ENCODE results near the gene BRCC3. TPM values are rescaled to one million over a fixed set of nuclear protein-coding genes. Genes with fewer than 3 reads are reported as not detected.

The BRCC3 gene
- polyA plus RNA-seq, 1 of the 3 experiments (the other 2 are of a cell fraction), result 11.2 TPM

- no peaks in the 10 kb centered on the region for H3K9me2 ChIP-seq
- no peaks in the 10 kb centered on the region for H3K27me3 ChIP-seq (ENCODE audit: insufficient read depth)
- no peaks in the 10 kb centered on the region for H3K79me2 ChIP-seq (ENCODE audit: insufficient read depth)
- H3K27ac ChIP-seq (ENCODE audit: low read depth in 2 of 2, low read length in 1 of 2), result no peak overlapping the region
- H3K4me2 ChIP-seq, result no peak overlapping the region
- peaks cover 4% of the 10 kb centered on the region in 2 experiments for H3K36me3 ChIP-seq (replicated peaks in 1 of 2; ENCODE audit: control insufficient read depth in 1 of 2, insufficient read depth in 2 of 2, low read length in 1 of 2)
- TF ChIP-seq EP300 (IDR thresholded peaks at IDR 0.05; ENCODE audit: borderline replicate concordance in 1 of 2, low read depth in 1 of 2, low read length in 1 of 2) (no peak), REST (IDR thresholded peaks at IDR 0.05; ENCODE audit: low read depth, low read length) (no peak), JUND (IDR thresholded peaks at IDR 0.05) (no peak), USF1 (IDR thresholded peaks at IDR 0.05; ENCODE audit: borderline replicate concordance, low read depth) (no peak), MEF2A (IDR thresholded peaks at IDR 0.05; ENCODE audit: borderline replicate concordance, low read depth) (no peak), MAX (IDR thresholded peaks at IDR 0.05; ENCODE audit: low read depth) (no peak), ZBTB33 (IDR thresholded peaks at IDR 0.05; ENCODE audit: borderline replicate concordance, low read depth) (no peak), FOXJ3 (CRISPR knock-in tag; IDR thresholded peaks at IDR 0.05) (no peak), RAD21 (IDR thresholded peaks at IDR 0.05; ENCODE audit: low read length) (no peak), TAF1 (IDR thresholded peaks at IDR 0.05; ENCODE audit: borderline replicate concordance, low read depth, low read length) (no peak), SIN3A (IDR thresholded peaks at IDR 0.05; ENCODE audit: borderline replicate concordance, low read depth, low read length) (no peak), USF2 (IDR thresholded peaks at IDR 0.05; ENCODE audit: borderline replicate concordance, low read depth, low read length) (no peak), RFX5 (IDR thresholded peaks at IDR 0.05; ENCODE audit: low read length) (no peak), CHD2 (IDR thresholded peaks at IDR 0.05; ENCODE audit: low read length, partially characterized antibody) (no peak), FOXM1 (IDR thresholded peaks at IDR 0.05; ENCODE audit: low read depth) (no peak), FOSL2 (IDR thresholded peaks at IDR 0.05; ENCODE audit: borderline replicate concordance, low read depth) (no peak)
- no peaks in the 10 kb centered on the region for H4K20me1 ChIP-seq (ENCODE audit: insufficient read depth)
- H3K4me1 ChIP-seq (ENCODE audit: control insufficient read depth in 1 of 2, insufficient read depth in 2 of 2, low read depth in 1 of 2, low read length in 1 of 2), result no peaks in the 10 kb centered on the region
- H3K4me3 ChIP-seq (ENCODE audit: low read depth in 2 of 2, low read length in 1 of 2), result no peak overlapping the region
- no peak for DNase-seq
- H3K9me3 ChIP-seq, result no peaks in the 10 kb centered on the region
- WGBS (ENCODE audit: low lambda C conversion rate), result 71% methylated on average over 26 of the region's 26 CpGs
- no peak overlapping the region for H2AFZ ChIP-seq (ENCODE audit: low read depth)
- H3F3A ChIP-seq (replicated peaks; ENCODE audit: insufficient read depth), result no peaks in the 10 kb centered on the region
- H3K9ac ChIP-seq, result no peak overlapping the region
- ChIA-PET CTCF (interaction anchor here (0.7 to 2.6 kb wide), 16 partner anchors 7 to 169 kb away, joined by 3 to 9 read pairs (median 5); no protein-coding TSS in a partner anchor), POLR2A (no interaction called here)
Measured at GRCh38 chrX:155086961-155087735, 15.8 kb downstream of the BRCC3 start.
